SU-DHL-6 (cell line): ENCODE measurements around the gene COL4A2.

Source experiments
- H2AFZ ChIP-seq: fragments of 200-600 bp; sonication (generic); 2 replicates; pipeline ENCODE4 v1.6.1; 2014; ENCODE audit warnings: low read depth, mild to moderate bottlenecking, moderate library complexity, mixed read lengths, antibody characterized with exemption, low read length; ENCODE audit not compliant: severe bottlenecking
- H3F3A ChIP-seq: fragments of 200-600 bp; shearing (Covaris generic); 2 replicates; pipeline ENCODE4 v1.6.0; 2016; ENCODE audit warnings: antibody characterized with exemption, mild to moderate bottlenecking; ENCODE audit not compliant: insufficient read depth
- H3K27ac ChIP-seq: fragments of 200-600 bp; sonication (generic); 2 replicates; pipeline ENCODE4 v1.5.1; 2016; ENCODE audit warnings: low read depth, mild to moderate bottlenecking, low read length, moderate library complexity, mixed read lengths
- H3K27me3 ChIP-seq: fragments of 200-600 bp; sonication (generic), shearing (Covaris generic); 2 replicates; pipeline ENCODE4 v1.6.0; 2014; ENCODE audit warnings: mild to moderate bottlenecking, low read length
- H3K36me3 ChIP-seq: fragments of 200-600 bp; sonication (generic); 2 replicates; pipeline ENCODE4 v1.6.1; 2014; ENCODE audit warnings: mild to moderate bottlenecking, low read length, mixed read lengths
- H3K4me2 ChIP-seq: fragments of 300-600, 200-600 bp; shearing (Covaris generic), sonication (generic); 2 replicates; pipeline ENCODE4 v1.6.0; 2014; ENCODE audit warnings: low read length, low read depth, mild to moderate bottlenecking; ENCODE audit not compliant: poor library complexity, severe bottlenecking
- H3K4me3 ChIP-seq: fragments of 200-600 bp; sonication (generic); 2 replicates; pipeline ENCODE4 v1.5.1; 2014; ENCODE audit warnings: antibody characterized with exemption, low read length, mild to moderate bottlenecking, mixed read lengths; ENCODE audit not compliant: insufficient read depth, poor library complexity, severe bottlenecking
- H3K79me2 ChIP-seq: fragments of 200-600 bp; sonication (generic); 2 replicates; pipeline ENCODE4 v1.6.1; 2014; ENCODE audit warnings: mild to moderate bottlenecking, low read length, moderate library complexity; ENCODE audit not compliant: insufficient read depth
- H3K9ac ChIP-seq: fragments of 200-600 bp; sonication (generic); 2 replicates; pipeline ENCODE4 v1.7.0; 2014; ENCODE audit warnings: mild to moderate bottlenecking, low read length
- H3K9me2 ChIP-seq: fragments of 200-600 bp; sonication (generic); replicated peaks from 2 replicates; pipeline ENCODE4 v1.6.1; 2014; ENCODE audit warnings: low read length; ENCODE audit not compliant: insufficient read depth
- H3K9me3 ChIP-seq: fragments of 200-600 bp; sonication (generic); 2 replicates; pipeline ENCODE4 v1.6.1; 2014; ENCODE audit warnings: low read length, mixed read lengths; ENCODE audit not compliant: insufficient read depth
- H4K20me1 ChIP-seq: fragments of 200-600 bp; sonication (generic); 2 replicates; pipeline ENCODE4 v1.6.1; 2014; ENCODE audit warnings: low read depth, mild to moderate bottlenecking, antibody characterized with exemption, low read length, moderate library complexity, mixed read lengths
- EZH2phosphoT487 ChIP-seq: fragments of 200-600 bp; sonication (generic), shearing (Covaris generic); conservative IDR thresholded peaks from 2 replicates; pipeline ENCODE4 v1.6.1; 2018; ENCODE audit warnings: mild to moderate bottlenecking, antibody characterized with exemption, low read length, moderate library complexity, mixed read lengths
- TF ChIP-seq, protein P1 (sequence below): fragments of 200-600 bp; sonication (generic); IDR thresholded peaks from one replicate; pipeline ENCODE4 v1.5.1; 2017; ENCODE audit warnings: antibody characterized with exemption, mild to moderate bottlenecking, low read length, moderate library complexity; ENCODE audit not compliant: insufficient read depth, poor library complexity, severe bottlenecking

Gene COL4A2

GRCh38 chr13:110408286-110408685 lies 101.2 kb downstream of the COL4A2 start:
- H4K20me1 ChIP-seq = no peaks in the 10 kb centered on the region
- no peak overlapping the region for H3K4me2 ChIP-seq
- H3F3A ChIP-seq = no peaks in the 10 kb centered on the region
- no peak overlapping the region for H3K9ac ChIP-seq
- no peak overlapping the region for H3K4me3 ChIP-seq
- TF ChIP-seq, protein P1, sequence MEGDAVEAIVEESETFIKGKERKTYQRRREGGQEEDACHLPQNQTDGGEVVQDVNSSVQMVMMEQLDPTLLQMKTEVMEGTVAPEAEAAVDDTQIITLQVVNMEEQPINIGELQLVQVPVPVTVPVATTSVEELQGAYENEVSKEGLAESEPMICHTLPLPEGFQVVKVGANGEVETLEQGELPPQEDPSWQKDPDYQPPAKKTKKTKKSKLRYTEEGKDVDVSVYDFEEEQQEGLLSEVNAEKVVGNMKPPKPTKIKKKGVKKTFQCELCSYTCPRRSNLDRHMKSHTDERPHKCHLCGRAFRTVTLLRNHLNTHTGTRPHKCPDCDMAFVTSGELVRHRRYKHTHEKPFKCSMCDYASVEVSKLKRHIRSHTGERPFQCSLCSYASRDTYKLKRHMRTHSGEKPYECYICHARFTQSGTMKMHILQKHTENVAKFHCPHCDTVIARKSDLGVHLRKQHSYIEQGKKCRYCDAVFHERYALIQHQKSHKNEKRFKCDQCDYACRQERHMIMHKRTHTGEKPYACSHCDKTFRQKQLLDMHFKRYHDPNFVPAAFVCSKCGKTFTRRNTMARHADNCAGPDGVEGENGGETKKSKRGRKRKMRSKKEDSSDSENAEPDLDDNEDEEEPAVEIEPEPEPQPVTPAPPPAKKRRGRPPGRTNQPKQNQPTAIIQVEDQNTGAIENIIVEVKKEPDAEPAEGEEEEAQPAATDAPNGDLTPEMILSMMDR = no peak
- no peak for TF ChIP-seq EZH2phosphoT487
- H3K27ac ChIP-seq = no peak overlapping the region
- H3K27me3 ChIP-seq = no peaks in the 10 kb centered on the region
- H3K9me2 ChIP-seq = no peaks in the 10 kb centered on the region
- H3K36me3 ChIP-seq = no peaks in the 10 kb centered on the region
- H3K79me2 ChIP-seq = no peaks in the 10 kb centered on the region
- no peaks in the 10 kb centered on the region for H3K9me3 ChIP-seq
- no peak overlapping the region for H2AFZ ChIP-seq

DNA sequence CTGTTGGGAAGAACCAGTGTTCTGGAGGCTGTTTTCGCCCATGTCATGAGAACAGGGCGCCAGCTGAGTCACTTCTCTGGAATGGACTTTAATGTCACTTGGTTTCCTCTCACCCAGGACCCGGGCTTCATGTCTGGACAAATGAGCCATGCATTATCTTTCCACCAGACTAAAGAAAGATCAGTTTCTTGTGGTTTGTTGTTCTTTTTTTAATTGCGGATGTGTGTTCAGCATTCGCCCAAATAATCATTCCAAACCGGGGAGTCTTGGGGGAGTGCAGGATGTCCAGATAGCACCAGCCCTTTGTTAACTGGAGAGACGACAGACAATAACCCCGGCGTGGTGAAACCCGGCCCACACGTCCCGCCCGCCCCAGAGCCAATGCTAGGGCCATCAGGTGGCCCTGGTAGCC lies 102.5 kb downstream of the COL4A2 start:
- Histone ChIP-seq H3K36me3 (no peaks in the 10 kb centered on the region), H3K27ac (no peak overlapping the region), H3K9me2 (no peaks in the 10 kb centered on the region), H3K9me3 (no peaks in the 10 kb centered on the region), H3F3A (no peaks in the 10 kb centered on the region), H3K9ac (no peak overlapping the region), H3K4me2 (no peak overlapping the region), H3K79me2 (no peaks in the 10 kb centered on the region), H4K20me1 (no peaks in the 10 kb centered on the region), H3K4me3 (no peak overlapping the region), H2AFZ (no peak overlapping the region), H3K27me3 (no peaks in the 10 kb centered on the region)
- TF ChIP-seq EZH2phosphoT487 = no peak
- TF ChIP-seq, protein P1 = no peak

- H3K9ac ChIP-seq = no peak overlapping the region
- H3K27ac ChIP-seq = no peak overlapping the region
- H3K36me3 ChIP-seq = no peaks in the 10 kb centered on the region
- TF ChIP-seq, protein P1 = no peak
- no peak for TF ChIP-seq EZH2phosphoT487
- no peak overlapping the region for H3K4me3 ChIP-seq
- no peaks in the 10 kb centered on the region for H3F3A ChIP-seq
- H3K79me2 ChIP-seq = no peaks in the 10 kb centered on the region
- H3K9me3 ChIP-seq = no peaks in the 10 kb centered on the region
- H3K9me2 ChIP-seq = no peaks in the 10 kb centered on the region
- H4K20me1 ChIP-seq = no peaks in the 10 kb centered on the region
- H3K4me2 ChIP-seq = no peak overlapping the region
- H2AFZ ChIP-seq = no peak overlapping the region
- H3K27me3 ChIP-seq = no peaks in the 10 kb centered on the region
Measured at GRCh38 chr13:110410000-110410399, 102.9 kb downstream of the COL4A2 start.
